ENCODE data around the gene ASB5.

ASB5 gene

DNA sequence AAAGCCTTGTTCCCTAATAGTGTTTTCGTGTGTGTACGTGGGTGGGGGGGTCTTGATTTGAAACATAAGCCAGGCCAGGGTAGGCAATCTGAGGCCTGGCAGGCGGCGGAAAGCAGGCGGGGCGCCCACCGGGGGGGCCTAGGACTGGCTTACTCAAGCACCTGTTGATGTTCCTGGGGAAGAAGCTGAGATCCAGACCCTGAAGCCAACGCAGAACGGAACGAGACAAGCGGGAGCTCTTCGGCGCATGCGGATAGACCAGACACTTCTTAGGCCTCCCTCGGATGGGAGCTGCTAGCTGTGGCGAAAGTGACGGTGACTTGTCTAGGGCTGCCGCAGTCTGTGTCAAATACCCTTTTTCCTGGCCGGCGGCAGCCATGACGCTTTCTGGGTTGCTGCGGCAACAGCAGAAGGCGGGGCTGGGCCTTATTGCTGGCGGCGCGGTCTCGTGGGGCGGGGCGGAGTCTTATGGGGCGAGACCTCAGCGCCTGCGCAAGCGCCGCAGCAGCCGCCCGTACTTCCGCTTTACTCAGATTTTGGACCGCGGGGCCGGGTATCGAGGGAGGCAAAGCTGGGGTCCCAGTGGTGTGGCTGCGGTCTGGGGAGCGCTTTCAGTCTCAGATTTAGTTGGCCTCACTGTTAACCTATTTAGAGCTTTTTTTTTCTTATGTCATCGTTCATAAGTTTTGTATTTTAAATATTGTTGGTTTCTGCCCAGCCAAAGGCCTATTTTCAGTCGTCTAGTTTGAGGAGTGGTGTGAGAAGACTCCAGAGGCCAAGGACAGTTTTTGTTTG is 73.6 kb downstream of the ASB5 start, which contains the start of gene SPATA4:
Gene SPATA4 (minus strand): TSS at position 402 of the 795 bp plus-strand sequence. CDS start 23 bp downstream, at position 379.
- TF ChIP-seq, protein P1, sequence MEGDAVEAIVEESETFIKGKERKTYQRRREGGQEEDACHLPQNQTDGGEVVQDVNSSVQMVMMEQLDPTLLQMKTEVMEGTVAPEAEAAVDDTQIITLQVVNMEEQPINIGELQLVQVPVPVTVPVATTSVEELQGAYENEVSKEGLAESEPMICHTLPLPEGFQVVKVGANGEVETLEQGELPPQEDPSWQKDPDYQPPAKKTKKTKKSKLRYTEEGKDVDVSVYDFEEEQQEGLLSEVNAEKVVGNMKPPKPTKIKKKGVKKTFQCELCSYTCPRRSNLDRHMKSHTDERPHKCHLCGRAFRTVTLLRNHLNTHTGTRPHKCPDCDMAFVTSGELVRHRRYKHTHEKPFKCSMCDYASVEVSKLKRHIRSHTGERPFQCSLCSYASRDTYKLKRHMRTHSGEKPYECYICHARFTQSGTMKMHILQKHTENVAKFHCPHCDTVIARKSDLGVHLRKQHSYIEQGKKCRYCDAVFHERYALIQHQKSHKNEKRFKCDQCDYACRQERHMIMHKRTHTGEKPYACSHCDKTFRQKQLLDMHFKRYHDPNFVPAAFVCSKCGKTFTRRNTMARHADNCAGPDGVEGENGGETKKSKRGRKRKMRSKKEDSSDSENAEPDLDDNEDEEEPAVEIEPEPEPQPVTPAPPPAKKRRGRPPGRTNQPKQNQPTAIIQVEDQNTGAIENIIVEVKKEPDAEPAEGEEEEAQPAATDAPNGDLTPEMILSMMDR (IDR thresholded peaks at IDR 0.05; ENCODE audit: low read depth, low read length): no peak
- peak; percentile 93 to 95 for DNase-seq (ENCODE audit: low read depth in 2 of 2)
- H3K4me3 ChIP-seq (replicated peaks in 1 of 2; ENCODE audit: low read depth in 2 of 2, low read length in 2 of 2): peak within 1 kb of the TSS; percentile 66 to 79

DNA sequence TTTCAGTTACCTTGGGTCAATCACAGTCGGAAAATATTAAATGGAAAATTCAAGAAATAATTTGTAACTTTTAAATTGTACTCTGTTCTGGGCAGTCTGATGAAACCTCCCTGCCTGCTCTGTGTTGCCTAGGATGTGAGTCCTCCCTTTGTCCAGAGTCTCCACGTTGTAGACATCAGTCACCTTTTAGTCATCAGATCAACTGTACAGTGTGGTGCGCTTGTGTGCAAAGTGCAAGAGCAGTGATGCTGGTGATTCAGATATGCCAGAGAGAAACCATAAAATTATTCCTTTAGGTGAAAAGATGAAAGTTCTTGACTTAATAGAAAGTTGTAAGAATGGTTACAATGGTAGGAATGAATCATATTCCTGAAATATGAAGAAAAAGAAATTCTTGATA is 75.1 kb downstream of the ASB5 start:
- no peak overlapping the region for H3K4me3 ChIP-seq (replicated peaks in 1 of 2; ENCODE audit: low read depth in 2 of 2, low read length in 2 of 2)
- DNase-seq (ENCODE audit: low read depth in 2 of 2): peak in 1 of 2 donors; percentile 92
- TF ChIP-seq, protein P1 (IDR thresholded peaks at IDR 0.05; ENCODE audit: low read depth, low read length): no peak

DNA sequence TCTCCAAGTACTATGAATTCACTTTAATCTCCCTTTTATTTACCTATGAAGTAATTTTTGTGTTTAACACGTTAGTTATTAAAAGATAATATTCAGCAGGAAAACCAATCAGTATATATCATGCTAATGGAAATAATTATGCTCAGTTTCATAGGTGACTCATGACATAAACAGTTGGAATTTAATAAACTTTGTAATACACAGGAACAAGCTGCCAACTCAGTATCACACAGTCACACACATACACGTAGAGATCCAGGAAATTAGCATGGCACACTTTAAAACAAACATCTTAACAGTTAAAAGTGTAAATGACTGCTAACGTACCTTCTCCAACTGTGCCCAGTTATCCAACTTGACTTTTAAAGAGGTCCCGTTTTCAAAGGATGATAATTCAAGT is 75.9 kb downstream of the ASB5 start:
- DNase-seq (ENCODE audit: low read depth in 2 of 2): peak; percentile 33 to 64
- H3K4me3 ChIP-seq (replicated peaks in 1 of 2; ENCODE audit: low read depth in 2 of 2, low read length in 2 of 2): no peak overlapping the region
- TF ChIP-seq, protein P1 (IDR thresholded peaks at IDR 0.05; ENCODE audit: low read depth, low read length): no peak

DNA sequence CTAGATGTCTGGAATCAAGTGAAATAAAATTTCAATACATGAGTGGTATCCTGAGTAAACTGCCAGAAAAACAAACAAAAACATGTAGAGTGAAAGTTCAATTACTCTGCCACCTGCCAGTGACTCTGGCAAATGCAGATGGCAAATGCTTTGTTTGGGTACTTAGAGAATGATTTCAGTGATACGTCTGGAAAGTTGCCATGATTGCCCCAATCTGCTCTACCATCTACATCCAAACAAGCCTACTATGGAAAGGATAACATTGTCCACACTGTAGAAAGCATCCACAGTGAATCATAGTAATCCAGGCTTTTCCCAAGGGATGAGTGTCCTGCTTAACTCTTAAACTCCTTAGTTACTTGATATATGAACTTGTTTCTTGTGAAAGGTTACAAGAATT is 77.0 kb downstream of the ASB5 start:
- no peak overlapping the region for H3K4me3 ChIP-seq (replicated peaks in 1 of 2; ENCODE audit: low read depth in 2 of 2, low read length in 2 of 2)
- DNase-seq (ENCODE audit: low read depth in 2 of 2): peak in 1 of 2 donors; percentile 59
- TF ChIP-seq, protein P1 (IDR thresholded peaks at IDR 0.05; ENCODE audit: low read depth, low read length): no peak

DNA sequence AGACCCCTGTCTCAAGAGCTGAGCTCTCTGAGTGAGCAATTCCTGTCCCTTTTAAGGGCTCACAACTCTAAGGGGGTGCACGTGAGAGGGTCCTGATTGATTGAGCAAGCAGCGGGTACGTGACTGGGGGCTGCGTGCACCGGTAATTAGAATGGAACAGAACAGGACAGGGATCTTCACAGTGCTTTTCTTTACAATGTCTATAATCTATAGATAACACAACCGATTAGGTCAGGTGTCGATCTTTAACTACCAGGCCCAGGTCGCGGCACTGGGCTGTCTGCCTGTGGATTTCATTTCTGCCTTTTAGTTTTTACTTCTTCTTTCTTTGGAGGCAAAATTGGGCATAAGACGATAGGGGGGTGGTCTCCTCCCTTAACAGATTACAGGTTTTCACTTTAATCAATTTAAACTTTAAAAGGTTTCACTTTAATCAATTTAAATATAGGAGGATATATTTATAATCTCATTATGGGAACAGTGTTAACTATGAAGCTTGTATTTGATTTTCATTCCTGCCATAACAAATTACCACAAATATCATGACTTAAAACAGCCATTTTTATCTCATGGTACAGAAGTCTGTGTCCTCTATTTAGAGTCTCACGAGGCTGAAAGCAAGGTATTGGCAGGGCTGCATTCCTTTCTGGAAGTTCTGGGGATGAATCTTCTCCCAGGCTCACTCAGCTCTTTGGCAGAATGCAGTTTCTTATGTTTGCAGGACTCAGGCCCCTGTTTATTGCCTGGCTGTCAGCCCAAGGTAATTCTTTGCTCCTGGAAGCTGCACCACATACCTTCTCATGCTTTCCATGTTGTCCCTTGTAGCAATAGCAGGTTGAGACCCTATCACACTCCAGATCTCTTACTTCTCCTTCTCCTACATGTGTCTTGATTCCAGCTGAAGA is 78.9 kb downstream of the ASB5 start:
- DNase-seq (ENCODE audit: low read depth in 2 of 2): no peak
- no peak overlapping the region for H3K4me3 ChIP-seq (replicated peaks in 1 of 2; ENCODE audit: low read depth in 2 of 2, low read length in 2 of 2)
- TF ChIP-seq, protein P1 (IDR thresholded peaks at IDR 0.05; ENCODE audit: low read depth, low read length): no peak

DNA sequence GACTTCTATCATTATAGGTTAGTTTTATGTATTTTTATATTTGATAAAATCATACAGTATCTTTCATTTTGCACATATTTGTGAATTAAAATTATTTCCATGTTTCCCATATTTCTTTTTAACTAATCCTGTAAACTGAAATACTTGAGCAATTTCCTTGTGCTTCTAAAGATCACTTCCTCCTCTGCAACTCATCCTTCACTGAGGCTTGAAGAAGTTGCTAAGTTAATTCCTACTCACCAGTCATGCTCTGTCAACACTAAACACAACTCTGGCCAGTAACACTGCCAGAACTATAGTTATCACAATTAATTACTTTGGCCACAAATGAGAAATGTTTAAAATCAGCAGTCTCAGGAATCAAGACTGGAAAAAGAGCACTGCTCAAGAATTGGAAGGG is 80.4 kb downstream of the ASB5 start:
- TF ChIP-seq, protein P1 (IDR thresholded peaks at IDR 0.05; ENCODE audit: low read depth, low read length): no peak
- no peak for DNase-seq (ENCODE audit: low read depth in 2 of 2)
- H3K4me3 ChIP-seq (replicated peaks in 1 of 2; ENCODE audit: low read depth in 2 of 2, low read length in 2 of 2): no peak overlapping the region

Measured in cardiac fibroblast (primary cell).